Measurements from ENCODE around the gene GGN.

DNA sequence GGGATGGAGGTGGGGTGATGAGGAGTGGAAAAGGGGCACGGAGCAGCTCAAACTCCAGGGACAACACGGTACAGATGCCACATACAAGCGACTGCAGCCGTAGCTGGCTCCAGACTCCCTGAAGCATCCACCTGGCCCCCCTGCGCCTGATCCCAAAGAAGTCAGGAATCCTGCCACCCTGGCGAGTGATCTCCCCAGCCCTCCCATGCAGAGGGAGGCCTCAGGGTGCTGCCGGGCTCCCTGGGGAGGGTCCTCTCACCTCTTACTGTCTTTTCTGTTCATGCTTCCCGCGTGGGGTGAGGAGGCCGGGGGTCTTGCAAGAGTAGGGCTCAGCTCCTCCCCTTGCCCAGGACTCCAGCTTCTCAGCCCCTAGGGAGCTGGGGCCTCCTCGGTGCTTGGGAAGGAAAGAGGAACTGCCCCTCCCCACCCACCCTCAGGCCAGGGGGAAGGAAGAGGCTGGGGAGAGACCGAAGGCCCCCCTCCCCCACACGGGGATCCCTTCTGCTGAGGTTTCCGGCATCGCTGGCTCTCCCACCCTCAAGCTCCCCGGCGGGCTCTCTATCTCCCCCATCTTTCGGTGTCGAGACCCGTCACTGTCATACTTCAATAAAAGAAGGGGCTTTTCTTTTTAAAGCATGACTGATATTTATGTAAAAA, 38.1 kb upstream of the GGN start, which contains the start of gene RASGRP4:
- TF ChIP-seq, protein P1, sequence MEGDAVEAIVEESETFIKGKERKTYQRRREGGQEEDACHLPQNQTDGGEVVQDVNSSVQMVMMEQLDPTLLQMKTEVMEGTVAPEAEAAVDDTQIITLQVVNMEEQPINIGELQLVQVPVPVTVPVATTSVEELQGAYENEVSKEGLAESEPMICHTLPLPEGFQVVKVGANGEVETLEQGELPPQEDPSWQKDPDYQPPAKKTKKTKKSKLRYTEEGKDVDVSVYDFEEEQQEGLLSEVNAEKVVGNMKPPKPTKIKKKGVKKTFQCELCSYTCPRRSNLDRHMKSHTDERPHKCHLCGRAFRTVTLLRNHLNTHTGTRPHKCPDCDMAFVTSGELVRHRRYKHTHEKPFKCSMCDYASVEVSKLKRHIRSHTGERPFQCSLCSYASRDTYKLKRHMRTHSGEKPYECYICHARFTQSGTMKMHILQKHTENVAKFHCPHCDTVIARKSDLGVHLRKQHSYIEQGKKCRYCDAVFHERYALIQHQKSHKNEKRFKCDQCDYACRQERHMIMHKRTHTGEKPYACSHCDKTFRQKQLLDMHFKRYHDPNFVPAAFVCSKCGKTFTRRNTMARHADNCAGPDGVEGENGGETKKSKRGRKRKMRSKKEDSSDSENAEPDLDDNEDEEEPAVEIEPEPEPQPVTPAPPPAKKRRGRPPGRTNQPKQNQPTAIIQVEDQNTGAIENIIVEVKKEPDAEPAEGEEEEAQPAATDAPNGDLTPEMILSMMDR (IDR thresholded peaks at IDR 0.05) = no peak
- no peak for TF ChIP-seq POLR2A (IDR thresholded peaks at IDR 0.05; ENCODE audit: low read depth)
- TF ChIP-seq POLR2AphosphoS5 (IDR thresholded peaks at IDR 0.05) = no peak
- TF ChIP-seq EP300 (IDR thresholded peaks at IDR 0.05) = no peak

Measured in esophagus muscularis mucosa (tissue), 4 donors.